GM12878 (cell line): Measurements from ENCODE around the gene EXOSC10.
"Not testable (repeated sequence)": the region's sequence is repeated elsewhere in the genome, so short reads cannot be mapped to it uniquely, and the experiment has no call there.

Experiments used
- CREB1 ChIP-seq: IDR thresholded peaks from 2 replicates; pipeline ENCODE4 v1.6.1; 2012; ENCODE audit warnings: low read depth, mild to moderate bottlenecking, inconsistent platforms
- HDAC6 ChIP-seq: fragments of 200-600 bp; sonication (generic); IDR thresholded peaks from one replicate; pipeline ENCODE4 v1.8.0; 2017; ENCODE audit warnings: antibody characterized with exemption; ENCODE audit not compliant: unreplicated experiment
- NR2F1 ChIP-seq: fragments of 450-650 bp; conservative IDR thresholded peaks from 2 replicates; pipeline ENCODE4 v1.6.1; 2017; ENCODE audit warnings: mild to moderate bottlenecking
- RAD21 ChIP-seq: IDR thresholded peaks from 2 replicates; pipeline ENCODE4 v1.6.1; 2011; ENCODE audit warnings: mild to moderate bottlenecking, low read depth, low read length, moderate library complexity; ENCODE audit not compliant: insufficient read depth
- TF ChIP-seq, protein P1 (sequence below): IDR thresholded peaks from 2 replicates; pipeline ENCODE4 v1.6.1; 2012; ENCODE audit warnings: mild to moderate bottlenecking, low read depth, low read length

DNA sequence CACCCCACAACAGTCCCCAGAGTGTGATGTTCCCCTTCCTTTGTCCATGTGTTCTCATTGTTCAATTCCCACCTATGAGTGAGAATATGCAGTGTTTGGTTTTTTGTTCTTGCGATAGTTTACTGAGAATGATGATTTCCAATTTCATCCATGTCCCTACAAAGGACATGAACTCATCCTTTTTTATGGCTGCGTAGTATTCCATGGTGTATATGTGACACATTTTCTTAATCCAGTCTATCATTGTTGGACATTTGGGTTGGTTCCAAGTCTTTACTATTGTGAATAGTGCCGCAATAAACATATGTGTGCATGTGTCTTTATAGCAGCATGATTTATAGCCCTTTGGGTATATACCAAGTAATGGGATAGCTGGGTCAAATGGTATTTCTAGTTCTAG, 15.9 kb downstream of the EXOSC10 start:
- TF ChIP-seq, protein P1, sequence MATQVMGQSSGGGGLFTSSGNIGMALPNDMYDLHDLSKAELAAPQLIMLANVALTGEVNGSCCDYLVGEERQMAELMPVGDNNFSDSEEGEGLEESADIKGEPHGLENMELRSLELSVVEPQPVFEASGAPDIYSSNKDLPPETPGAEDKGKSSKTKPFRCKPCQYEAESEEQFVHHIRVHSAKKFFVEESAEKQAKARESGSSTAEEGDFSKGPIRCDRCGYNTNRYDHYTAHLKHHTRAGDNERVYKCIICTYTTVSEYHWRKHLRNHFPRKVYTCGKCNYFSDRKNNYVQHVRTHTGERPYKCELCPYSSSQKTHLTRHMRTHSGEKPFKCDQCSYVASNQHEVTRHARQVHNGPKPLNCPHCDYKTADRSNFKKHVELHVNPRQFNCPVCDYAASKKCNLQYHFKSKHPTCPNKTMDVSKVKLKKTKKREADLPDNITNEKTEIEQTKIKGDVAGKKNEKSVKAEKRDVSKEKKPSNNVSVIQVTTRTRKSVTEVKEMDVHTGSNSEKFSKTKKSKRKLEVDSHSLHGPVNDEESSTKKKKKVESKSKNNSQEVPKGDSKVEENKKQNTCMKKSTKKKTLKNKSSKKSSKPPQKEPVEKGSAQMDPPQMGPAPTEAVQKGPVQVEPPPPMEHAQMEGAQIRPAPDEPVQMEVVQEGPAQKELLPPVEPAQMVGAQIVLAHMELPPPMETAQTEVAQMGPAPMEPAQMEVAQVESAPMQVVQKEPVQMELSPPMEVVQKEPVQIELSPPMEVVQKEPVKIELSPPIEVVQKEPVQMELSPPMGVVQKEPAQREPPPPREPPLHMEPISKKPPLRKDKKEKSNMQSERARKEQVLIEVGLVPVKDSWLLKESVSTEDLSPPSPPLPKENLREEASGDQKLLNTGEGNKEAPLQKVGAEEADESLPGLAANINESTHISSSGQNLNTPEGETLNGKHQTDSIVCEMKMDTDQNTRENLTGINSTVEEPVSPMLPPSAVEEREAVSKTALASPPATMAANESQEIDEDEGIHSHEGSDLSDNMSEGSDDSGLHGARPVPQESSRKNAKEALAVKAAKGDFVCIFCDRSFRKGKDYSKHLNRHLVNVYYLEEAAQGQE, result not testable (repeated sequence)
- not testable (repeated sequence) for TF ChIP-seq RAD21, NR2F1, CREB1, HDAC6
